Thoracic aorta (tissue), 2 donors: ENCODE results near the gene BMP7. TPM values are rescaled to one million over a fixed set of nuclear protein-coding genes. Genes with fewer than 3 reads are reported as not detected.

Experiments
- ATAC-seq: fragments of 150-250 bp; one replicate; pipeline ENCODE4 v1.8.0; 2017; ENCODE audit warnings: low read depth; ENCODE audit not compliant: insufficient number of reproducible peaks, low FRiP score
- DNase-seq: peaks from one replicate; pipeline ENCODE4 v3.0.0-alpha.2; 2020; ENCODE audit warnings: low spot score
- H3K27ac ChIP-seq, 2 donors: fragments of 200-600 bp; sonication (generic); 1 replicate in 1 of 2; 2 replicates in 1 of 2; pipeline ENCODE4 v1.5.1; 2016; ENCODE audit warnings: mild to moderate bottlenecking in 2 of 2, moderate library complexity in 2 of 2
- H3K27me3 ChIP-seq: fragments of 200-600 bp; sonication (generic); replicated peaks from 2 replicates; pipeline ENCODE4 v1.6.0; 2016; ENCODE audit warnings: mild to moderate bottlenecking; ENCODE audit not compliant: insufficient read depth
- H3K36me3 ChIP-seq: fragments of 200-600 bp; sonication (generic); one replicate; pipeline ENCODE4 v1.5.1; 2016
- H3K4me1 ChIP-seq, 2 donors: fragments of 200-600 bp; sonication (generic); 1 replicate in 1 of 2; 2 replicates in 1 of 2; pipeline versions ENCODE4 v1.5.1 to v1.6.0; 2016; ENCODE audit warnings: low read depth in 2 of 2, mild to moderate bottlenecking in 1 of 2; ENCODE audit not compliant: control insufficient read depth in 1 of 2
- H3K4me3 ChIP-seq: fragments of 200-600 bp; sonication (generic); 2 replicates; pipeline ENCODE4 v1.5.1; 2016; ENCODE audit warnings: mild to moderate bottlenecking
- H3K9me3 ChIP-seq: fragments of 200-600 bp; sonication (generic); 2 replicates; pipeline ENCODE4 v1.5.1; 2016
- total RNA-seq, 2 donors: library from RNA; depleted of rRNA; stranded (reverse); fragments of >200 nt; gene quantifications; one replicate each; pipeline versions ENCODE4 v1.1.0 to v1.2.3, GENCODE V29; 2016
- TF ChIP-seq, protein P1 (sequence below): fragments of 200-600 bp; sonication (generic); IDR thresholded peaks from one replicate; pipeline ENCODE4 v1.5.1; 2019; ENCODE audit warnings: antibody characterized with exemption

BMP7 gene
- total RNA-seq, 2 donors from 2014 or later: 1.5 TPM; not detected in 1

DNA sequence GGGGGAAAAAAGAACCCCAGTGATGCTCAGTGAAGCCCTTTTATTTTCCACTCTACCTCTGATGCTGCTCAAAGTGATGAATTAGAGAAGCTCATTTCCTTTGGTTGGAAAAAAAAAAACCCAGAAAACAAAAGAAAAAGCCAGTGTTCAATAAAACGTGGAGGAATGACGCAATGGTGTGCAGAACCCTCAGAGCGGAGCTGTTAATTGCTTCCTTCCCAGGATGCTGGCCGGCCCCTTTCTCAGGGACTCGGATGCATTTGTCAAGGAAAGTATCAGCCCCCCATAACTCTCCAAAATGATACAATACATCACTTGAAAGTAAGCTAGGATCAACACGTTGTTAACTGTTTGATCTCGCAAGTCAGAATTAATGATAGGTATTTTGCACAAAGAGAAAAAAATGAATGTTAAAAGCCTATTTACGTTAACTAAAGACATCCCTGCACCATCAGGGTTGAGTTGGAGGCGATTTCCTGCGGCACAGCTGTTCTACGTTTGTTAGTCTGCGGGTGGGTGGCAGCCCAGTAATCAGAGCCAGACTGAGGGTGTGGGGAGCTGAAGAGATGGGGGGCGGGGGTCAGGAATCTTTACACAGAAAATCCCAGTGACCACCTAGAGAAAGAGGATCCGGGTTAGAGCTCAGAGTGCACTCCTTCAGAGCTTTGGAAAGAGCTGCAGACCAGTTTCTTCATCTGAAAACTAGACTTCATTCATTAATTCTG is 132.4 kb downstream of the BMP7 start:
- Histone ChIP-seq H3K36me3 (no peaks in the 10 kb centered on the region), H3K27me3 (no peaks in the 10 kb centered on the region), H3K4me1 (no peaks in the 10 kb centered on the region), H3K4me3 (no peak overlapping the region), H3K27ac (no peak overlapping the region), H3K9me3 (no peaks in the 10 kb centered on the region)
- DNase-seq (no peak), ATAC-seq (no peak)
- TF ChIP-seq, protein P1, sequence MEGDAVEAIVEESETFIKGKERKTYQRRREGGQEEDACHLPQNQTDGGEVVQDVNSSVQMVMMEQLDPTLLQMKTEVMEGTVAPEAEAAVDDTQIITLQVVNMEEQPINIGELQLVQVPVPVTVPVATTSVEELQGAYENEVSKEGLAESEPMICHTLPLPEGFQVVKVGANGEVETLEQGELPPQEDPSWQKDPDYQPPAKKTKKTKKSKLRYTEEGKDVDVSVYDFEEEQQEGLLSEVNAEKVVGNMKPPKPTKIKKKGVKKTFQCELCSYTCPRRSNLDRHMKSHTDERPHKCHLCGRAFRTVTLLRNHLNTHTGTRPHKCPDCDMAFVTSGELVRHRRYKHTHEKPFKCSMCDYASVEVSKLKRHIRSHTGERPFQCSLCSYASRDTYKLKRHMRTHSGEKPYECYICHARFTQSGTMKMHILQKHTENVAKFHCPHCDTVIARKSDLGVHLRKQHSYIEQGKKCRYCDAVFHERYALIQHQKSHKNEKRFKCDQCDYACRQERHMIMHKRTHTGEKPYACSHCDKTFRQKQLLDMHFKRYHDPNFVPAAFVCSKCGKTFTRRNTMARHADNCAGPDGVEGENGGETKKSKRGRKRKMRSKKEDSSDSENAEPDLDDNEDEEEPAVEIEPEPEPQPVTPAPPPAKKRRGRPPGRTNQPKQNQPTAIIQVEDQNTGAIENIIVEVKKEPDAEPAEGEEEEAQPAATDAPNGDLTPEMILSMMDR: no peak

DNA sequence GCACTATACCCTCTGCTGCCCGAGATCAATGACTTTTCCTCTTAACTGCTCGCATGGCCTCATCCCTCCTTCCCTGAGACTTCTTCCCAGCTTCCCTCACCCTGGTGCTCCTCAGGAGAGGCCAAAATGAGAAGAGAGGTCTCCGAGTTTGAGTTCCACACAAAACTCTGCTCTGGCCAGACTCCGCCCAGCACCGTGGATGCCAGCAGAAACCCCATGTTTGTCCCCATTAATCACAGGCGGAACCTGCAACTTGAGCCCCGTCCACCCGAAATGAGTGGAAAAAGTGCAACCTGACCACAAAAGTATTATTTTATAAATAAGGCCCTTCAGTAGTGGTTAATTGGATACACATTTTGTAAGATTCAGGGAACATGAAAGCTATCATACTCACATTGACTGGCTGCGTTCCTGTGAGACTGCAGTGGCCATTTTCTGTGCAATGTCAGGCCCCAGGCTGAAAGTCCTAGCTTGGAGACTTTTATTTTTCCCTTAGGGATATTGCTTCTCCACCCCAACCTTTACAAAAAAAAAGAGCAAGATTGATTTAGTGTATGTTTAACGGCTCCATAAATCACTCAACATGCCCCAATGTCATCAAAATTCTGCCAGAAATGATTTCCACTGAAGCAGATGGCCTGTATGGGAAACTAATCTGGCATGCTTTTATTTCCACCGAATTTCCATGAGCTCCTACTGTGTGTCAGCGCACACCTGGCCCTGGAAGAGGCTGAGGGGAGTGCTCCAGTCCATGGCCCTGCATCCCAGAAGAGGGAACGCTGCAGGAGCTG is 134.6 kb downstream of the BMP7 start:
- no peaks in the 10 kb centered on the region for H3K4me1 ChIP-seq
- H3K9me3 ChIP-seq: no peaks in the 10 kb centered on the region
- DNase-seq (no peak), ATAC-seq (no peak)
- H3K27ac ChIP-seq: no peak overlapping the region
- H3K27me3 ChIP-seq: no peaks in the 10 kb centered on the region
- H3K4me3 ChIP-seq: no peak overlapping the region
- H3K36me3 ChIP-seq: no peaks in the 10 kb centered on the region
- TF ChIP-seq, protein P1: no peak

DNA sequence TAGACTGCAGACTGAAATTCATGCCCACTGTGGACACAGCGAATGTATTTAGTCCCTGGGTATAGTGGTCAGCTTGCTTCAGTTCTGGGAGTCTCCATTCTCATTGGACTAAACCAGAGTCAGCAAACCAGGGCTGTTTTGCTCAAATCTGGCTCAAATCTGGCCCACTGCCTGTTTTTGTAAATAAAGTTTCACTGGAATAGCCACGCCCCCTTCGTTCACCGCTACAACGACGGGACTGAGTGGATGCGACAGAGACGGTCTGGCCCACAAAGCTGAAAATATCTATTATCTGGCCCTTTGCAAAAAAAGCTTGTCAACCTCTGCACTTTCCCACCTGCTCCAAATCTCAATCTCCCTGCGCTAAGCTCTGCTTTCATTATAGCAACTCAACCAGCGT is 135.4 kb downstream of the BMP7 start:
- Histone ChIP-seq H3K27ac (no peak overlapping the region), H3K27me3 (no peaks in the 10 kb centered on the region), H3K9me3 (no peaks in the 10 kb centered on the region), H3K4me3 (no peak overlapping the region), H3K4me1 (no peaks in the 10 kb centered on the region), H3K36me3 (no peaks in the 10 kb centered on the region)
- ATAC-seq (no peak), DNase-seq (no peak)
- TF ChIP-seq, protein P1: no peak

DNA sequence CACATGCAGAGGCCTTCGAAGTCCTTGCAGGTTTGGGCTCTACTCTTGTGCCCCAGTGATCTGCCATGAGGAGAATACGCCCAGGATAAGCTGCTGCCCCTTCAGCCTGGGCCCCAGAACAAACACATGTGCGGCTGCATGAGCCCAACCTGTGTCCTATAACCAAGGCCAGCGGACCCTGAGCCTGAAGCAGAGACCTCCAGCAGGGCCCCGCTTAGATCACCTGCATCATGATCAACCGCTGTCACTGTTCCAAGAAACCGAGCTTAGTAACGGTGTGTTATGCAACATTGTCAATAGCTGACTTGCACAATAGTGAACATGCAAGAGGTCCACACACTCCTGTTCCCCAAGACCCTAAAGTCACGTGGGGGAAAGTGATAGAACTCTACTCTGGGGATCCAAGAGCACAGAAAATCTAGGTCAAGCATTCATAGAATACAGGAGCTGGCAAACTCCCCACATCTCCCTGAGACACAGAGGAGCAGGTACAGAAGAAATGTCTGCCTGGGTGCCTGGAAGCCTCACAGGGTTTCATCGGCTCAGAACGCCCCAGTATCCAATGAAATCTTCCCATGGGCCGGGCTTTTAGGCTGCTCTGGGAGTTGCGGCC is 136.2 kb downstream of the BMP7 start:
- Histone ChIP-seq H3K36me3 (no peaks in the 10 kb centered on the region), H3K27ac (no peak overlapping the region), H3K9me3 (no peaks in the 10 kb centered on the region), H3K27me3 (no peaks in the 10 kb centered on the region), H3K4me3 (no peak overlapping the region), H3K4me1 (no peaks in the 10 kb centered on the region)
- TF ChIP-seq, protein P1: no peak
- no peak for ATAC-seq
- no peak for DNase-seq

DNA sequence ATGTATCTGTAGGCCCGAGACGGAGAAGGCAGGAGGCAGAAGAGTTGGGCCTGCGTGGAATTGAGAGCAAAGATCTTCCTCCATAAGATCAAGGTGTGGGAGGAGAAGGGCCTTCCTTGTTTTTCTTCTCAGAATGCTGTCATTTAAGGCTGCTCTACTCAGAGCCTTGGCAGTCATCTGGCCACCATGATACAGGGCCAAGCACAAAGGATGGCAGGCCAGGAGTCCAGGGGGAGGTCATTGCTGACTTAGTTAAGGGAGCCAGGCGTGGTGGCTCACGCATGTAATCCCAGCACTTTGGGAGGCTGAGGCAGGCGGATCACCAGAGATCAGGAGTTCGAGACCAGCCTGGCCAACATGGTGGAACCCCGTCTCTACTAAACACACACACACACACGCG is 137.1 kb downstream of the BMP7 start:
- Histone ChIP-seq H3K9me3 (no peaks in the 10 kb centered on the region), H3K36me3 (no peaks in the 10 kb centered on the region)
- DNase-seq: no peak

More for the DNA sequence above, 137.1 kb downstream of the BMP7 start:
- Histone ChIP-seq H3K27ac (no peak overlapping the region), H3K27me3 (no peaks in the 10 kb centered on the region), H3K4me1 (no peaks in the 10 kb centered on the region), H3K4me3 (no peak overlapping the region)
- no peak for ATAC-seq
- TF ChIP-seq, protein P1: no peak
